Calu3 (cell line): Measurements from ENCODE around the gene PLXNA4. TPM values are rescaled to one million over a fixed set of nuclear protein-coding genes. Genes with fewer than 3 reads are reported as not detected.

Source experiments
- BruUV-seq: library from RNA; stranded (reverse); fragments of 400-500 nt; replicated peaks from 2 replicates; lab custom pipeline; 2021; lab: Mats Ljungman, UMichigan
- CTCF ChIA-PET: fragments of 300-600 bp; sonication (Branson Sonifier 250); formaldehyde crosslinking; loops from one replicate; lab custom pipeline; 2022; ENCODE audit warnings: antibody characterized with exemption; lab: Charles Lee
- DNase-seq: peaks from one replicate; pipeline ENCODE4 v3.0.0; 2022
- H3K27ac Mint-ChIP-seq: one replicate; pipeline ENCODE4 v1.8.0; 2022; ENCODE audit warnings: mixed read lengths; ENCODE audit not compliant: unreplicated experiment
- H3K27me3 Mint-ChIP-seq: one replicate; pipeline ENCODE4 v1.8.0; 2022; ENCODE audit warnings: mixed read lengths; ENCODE audit not compliant: unreplicated experiment
- H3K36me3 Mint-ChIP-seq: one replicate; pipeline ENCODE4 v1.8.0; 2022; ENCODE audit warnings: mild to moderate bottlenecking, moderate library complexity, mixed read lengths; ENCODE audit not compliant: insufficient read depth, unreplicated experiment
- H3K4me1 Mint-ChIP-seq: one replicate; pipeline ENCODE4 v1.8.0; 2022; ENCODE audit warnings: mild to moderate bottlenecking, low read depth, mixed read lengths; ENCODE audit not compliant: unreplicated experiment
- H3K4me3 Mint-ChIP-seq: one replicate; pipeline ENCODE4 v1.8.0; 2022; ENCODE audit warnings: mild to moderate bottlenecking, low read depth, moderate library complexity, mixed read lengths; ENCODE audit not compliant: unreplicated experiment
- H3K9me3 Mint-ChIP-seq: one replicate; pipeline ENCODE4 v1.8.0; 2022; ENCODE audit warnings: low read depth, mixed read lengths; ENCODE audit not compliant: unreplicated experiment
- CTCF ChIP-seq: fragments of 200-600 bp; IDR thresholded peaks from one replicate; pipeline ENCODE4 v1.8.0; 2022; ENCODE audit warnings: antibody characterized with exemption; ENCODE audit not compliant: unreplicated experiment
- intact Hi-C: fragments of 100-400 bp; cut with micrococcal nuclease; formaldehyde crosslinking; loops from one replicate; pipeline ENCODE4 v1.10.0; 2022; ENCODE audit not compliant: unreplicated experiment
- total RNA-seq: library from RNA; stranded (reverse); gene quantifications from 2 replicates; pipeline ENCODE4 v1.2.3, GENCODE V29; 2022

Gene PLXNA4
- total RNA-seq, 1 experiment from 2014 or later, result not detected

- H3K4me3 Mint-ChIP-seq, result no peak overlapping the region
- H3K9me3 Mint-ChIP-seq, result no peaks in the 10 kb centered on the region
- no peaks in the 10 kb centered on the region for H3K4me1 Mint-ChIP-seq
- no peaks in the 10 kb centered on the region for H3K36me3 Mint-ChIP-seq
- intact Hi-C loops, result no loop called here
- CTCF ChIA-PET, result no interaction called here
- H3K27me3 Mint-ChIP-seq, result peaks cover 84% of the 10 kb centered on the region
- no peak for DNase-seq
- H3K27ac Mint-ChIP-seq, result no peak overlapping the region
- no TSS peak for BruUV-seq
- TF ChIP-seq CTCF, result no peak
These were observed 188.7 kb downstream of the PLXNA4 start for GRCh38 chr7:132387596-132387995.

- TF ChIP-seq CTCF, result no peak
- no peak for DNase-seq
- intact Hi-C loops, result no loop called here
- Mint-ChIP-seq H3K4me1 (no peaks in the 10 kb centered on the region), H3K27me3 (peaks cover 92% of the 10 kb centered on the region), H3K9me3 (no peaks in the 10 kb centered on the region), H3K36me3 (no peaks in the 10 kb centered on the region), H3K4me3 (no peak overlapping the region), H3K27ac (no peak overlapping the region)
- CTCF ChIA-PET, result no interaction called here
- BruUV-seq, result no TSS peak
These were observed 190.0 kb downstream of the PLXNA4 start for GRCh38 chr7:132386201-132386681.

GRCh38 chr7:132383962-132384361 is 192.3 kb downstream of the PLXNA4 start:
- Mint-ChIP-seq H3K36me3 (no peaks in the 10 kb centered on the region), H3K4me3 (no peak overlapping the region), H3K4me1 (no peaks in the 10 kb centered on the region), H3K27ac (no peak overlapping the region), H3K27me3 (peaks cover 95% of the 10 kb centered on the region), H3K9me3 (no peaks in the 10 kb centered on the region)
- TF ChIP-seq CTCF, result no peak
- intact Hi-C loops, result no loop called here
- no peak for DNase-seq
- CTCF ChIA-PET, result no interaction called here
- BruUV-seq, result no TSS peak

- H3K9me3 Mint-ChIP-seq, result no peaks in the 10 kb centered on the region
- no peak for DNase-seq
- no peaks in the 10 kb centered on the region for H3K36me3 Mint-ChIP-seq
- intact Hi-C loops, result no loop called here
- no peak overlapping the region for H3K27ac Mint-ChIP-seq
- CTCF ChIA-PET, result no interaction called here
- peaks cover 75% of the 10 kb centered on the region for H3K27me3 Mint-ChIP-seq
- H3K4me1 Mint-ChIP-seq, result no peaks in the 10 kb centered on the region
- H3K4me3 Mint-ChIP-seq, result no peak overlapping the region
- TF ChIP-seq CTCF, result no peak
- no TSS peak for BruUV-seq
These were observed 194.4 kb downstream of the PLXNA4 start for GRCh38 chr7:132381742-132382472.
